GM18508 (cell line): ENCODE results near the gene SMTN.
"Not testable (repeated sequence)": the region's sequence is repeated elsewhere in the genome, so short reads cannot be mapped to it uniquely, and the experiment has no call there.

Experiments used
- ATAC-seq: cut with Tn5 transposase; IDR thresholded peaks from one replicate; pipeline ENCODE4 v1.9.1; 2021; ENCODE audit warnings: moderate number of reproducible peaks; ENCODE audit not compliant: insufficient read depth, unreplicated experiment

SMTN gene

GRCh38 chr22:31088233-31088986 lies 7.3 kb downstream of the SMTN start:
- no peak for ATAC-seq

GRCh38 chr22:31089160-31090100 lies 8.3 kb downstream of the SMTN start:
- no peak for ATAC-seq

- no peak for ATAC-seq
These were observed 9.3 kb downstream of the SMTN start for GRCh38 chr22:31090217-31091085.

- no peak for ATAC-seq
These were observed 10.2 kb downstream of the SMTN start for GRCh38 chr22:31091106-31091975.

GRCh38 chr22:31092161-31092560 lies 11.0 kb downstream of the SMTN start:
- no peak for ATAC-seq

GRCh38 chr22:31093086-31093850 lies 12.2 kb downstream of the SMTN start:
- no peak for ATAC-seq

GRCh38 chr22:31094021-31094551 lies 13.0 kb downstream of the SMTN start:
- no peak for ATAC-seq

- no peak for ATAC-seq
These were observed 13.6 kb downstream of the SMTN start for GRCh38 chr22:31094741-31095140.

- no peak for ATAC-seq
These were observed 14.6 kb downstream of the SMTN start for GRCh38 chr22:31095637-31096249.

GRCh38 chr22:31096657-31097279 lies 15.7 kb downstream of the SMTN start:
- ATAC-seq = no peak

GRCh38 chr22:31097539-31097938 lies 16.4 kb downstream of the SMTN start:
- ATAC-seq = not testable (repeated sequence)

- no peak for ATAC-seq
These were observed 17.0 kb downstream of the SMTN start for GRCh38 chr22:31097941-31098631.

GRCh38 chr22:31098632-31099110 lies 17.6 kb downstream of the SMTN start:
- ATAC-seq = no peak

- ATAC-seq = no peak
These were observed 18.3 kb downstream of the SMTN start for GRCh38 chr22:31099386-31099785.

GRCh38 chr22:31099841-31100761 lies 19.0 kb downstream of the SMTN start:
- ATAC-seq = no peak
